K562 (cell line): ENCODE data around the gene ZNF195. TPM values are rescaled to one million over a fixed set of nuclear protein-coding genes. Genes with fewer than 3 reads are reported as not detected.

ENCODE experiments used
- BMI1 ChIP-seq: fragments of 150-350 bp; IDR thresholded peaks from 2 replicates; pipeline ENCODE4 v1.6.1; 2014; ENCODE audit warnings: low read length
- BRF1 ChIP-seq: IDR thresholded peaks from 3 replicates; pipeline ENCODE4 v1.6.1; 2011; ENCODE audit warnings: borderline replicate concordance, mild to moderate bottlenecking; ENCODE audit not compliant: insufficient read length; ENCODE audit errors: extremely low read depth
- CEBPG ChIP-seq, 3 experiments: fragments of 200-800 bp in 1 of 3; sonication (Bioruptor generic) in 1 of 3; sonication (generic) in 1 of 3; formaldehyde crosslinking in 1 of 3; IDR thresholded peaks in 2 of 3; conservative IDR thresholded peaks in 1 of 3; 2 replicates each; pipeline versions ENCODE4 v1.6.1 to v1.8.0; 2016 to 2022; ENCODE audit warnings: missing compliant biosample characterization in 2 of 3, missing genetic modification characterization in 2 of 3, mild to moderate bottlenecking in 1 of 3, missing genetic modification reagents in 1 of 3
- GTF2E2 ChIP-seq: fragments of 200-800 bp; sonication (Bioruptor generic); IDR thresholded peaks from 2 replicates; pipeline ENCODE4 v1.6.1; 2016; ENCODE audit warnings: missing genetic modification characterization, missing compliant biosample characterization
- HDAC2 ChIP-seq: fragments of 450-650 bp; IDR thresholded peaks from 2 replicates; pipeline ENCODE4 v1.6.1; 2016; ENCODE audit warnings: mild to moderate bottlenecking
- NR1H2 ChIP-seq: sonication (generic); formaldehyde crosslinking; IDR thresholded peaks from 2 replicates; pipeline ENCODE4 v1.4.0; 2020; ENCODE audit warnings: mild to moderate bottlenecking, missing genetic modification reagents
- PCBP1 ChIP-seq: fragments of 200-400 bp; formaldehyde crosslinking; IDR thresholded peaks from 2 replicates; pipeline ENCODE4 v1.6.1; 2018; ENCODE audit warnings: mild to moderate bottlenecking, low read depth, low read length; ENCODE audit not compliant: poor library complexity, severe bottlenecking
- POLR2A ChIP-seq: fragments of 450-650 bp; conservative IDR thresholded peaks from 2 replicates; pipeline ENCODE4 v1.6.1; 2016
- PRPF4 ChIP-seq: fragments of 200-400 bp; formaldehyde crosslinking; IDR thresholded peaks from one replicate; pipeline ENCODE4 v1.6.1; 2017; ENCODE audit warnings: low read length, low read depth, mild to moderate bottlenecking; ENCODE audit not compliant: insufficient read depth, poor library complexity, severe bottlenecking
- RBM22 ChIP-seq: fragments of 200-400 bp; formaldehyde crosslinking; IDR thresholded peaks from 2 replicates; pipeline ENCODE4 v1.6.1; 2018; ENCODE audit warnings: low read length, low read depth; ENCODE audit not compliant: poor library complexity, severe bottlenecking
- RFX7 ChIP-seq: fragments of 250-450 bp; sonication (Bioruptor Pico); IDR thresholded peaks from 2 replicates; pipeline ENCODE4 v1.5.1; 2021; ENCODE audit warnings: mild to moderate bottlenecking
- SETDB1 ChIP-seq: IDR thresholded peaks from one replicate; pipeline ENCODE4 v1.6.1; 2012; ENCODE audit warnings: low read length, control low read depth, inconsistent platforms
- SMAD1 ChIP-seq: fragments of 150-350 bp; IDR thresholded peaks from 2 replicates; pipeline ENCODE4 v1.6.1; 2014; ENCODE audit warnings: low read length, low read depth; ENCODE audit not compliant: partially characterized antibody
- XRCC4 ChIP-seq: IDR thresholded peaks from one replicate; pipeline ENCODE4 v1.6.1; 2011; ENCODE audit not compliant: insufficient read depth, insufficient read length; ENCODE audit errors: extremely low read depth
- ZNF263 ChIP-seq: sonication (generic); formaldehyde crosslinking; IDR thresholded peaks from 2 replicates; pipeline ENCODE4 v1.8.0; 2022; ENCODE audit warnings: mild to moderate bottlenecking, missing genetic modification reagents, borderline replicate concordance
- ZNF584 ChIP-seq: fragments of 200-800 bp; sonication (Bioruptor generic); IDR thresholded peaks from 2 replicates; pipeline ENCODE4 v1.6.1; 2016; ENCODE audit warnings: low read depth, mild to moderate bottlenecking, missing genetic modification characterization, missing compliant biosample characterization
- ZNF589 ChIP-seq: fragments of 200-800 bp; sonication (Bioruptor generic); IDR thresholded peaks from 2 replicates; pipeline ENCODE4 v1.6.1; 2016; ENCODE audit warnings: low read depth, missing genetic modification characterization, missing compliant biosample characterization
- ZNF707 ChIP-seq: fragments of 250-450 bp; sonication (Bioruptor Pico); conservative IDR thresholded peaks from 2 replicates; pipeline ENCODE4 v1.8.0; 2022; ENCODE audit warnings: inconsistent platforms, mild to moderate bottlenecking, moderate library complexity
- polyA plus RNA-seq, 8 experiments: library from polyadenylated mRNA; depleted of rRNA in 4 of 8; stranded (reverse) in 5 of 8; unstranded in 3 of 8; fragments of >200 nt; fragmentation: Nextera tagmentation in 2 of 8; fragmentation: Illumina TruSeq in 1 of 8; extraction: Ambion mirVana in 2 of 8; extraction: Trizol in 1 of 8; gene quantifications; 2 replicates each; pipeline versions ENCODE4 v1.2.1 to v1.2.3, GENCODE V29; 2011 to 2014; ENCODE audit warnings: inconsistent platforms in 1 of 8, missing spikeins in 1 of 8
- total RNA-seq, 7 experiments: library from RNA; depleted of rRNA in 6 of 7; stranded (reverse); fragments of >200 nt in 6 of 7; fragmentation: Illumina TruSeq in 2 of 7; extraction: Trizol in 2 of 7; gene quantifications; 2 replicates each; pipeline versions ENCODE4 v1.2.1 to v1.2.3, GENCODE V29; 2011 to 2021; ENCODE audit warnings: low replicate concordance in 1 of 7
- TF ChIP-seq, protein P1 (sequence below): fragments of 450-650 bp; IDR thresholded peaks from 2 replicates; pipeline ENCODE4 v1.6.1; 2014; ENCODE audit warnings: low read depth, mild to moderate bottlenecking, moderate library complexity, borderline replicate concordance
- TF ChIP-seq, protein P2 (sequence below): fragments of 250-450 bp; sonication (Bioruptor Pico); IDR thresholded peaks from 2 replicates; pipeline ENCODE4 v1.5.0; 2021; ENCODE audit warnings: mild to moderate bottlenecking, moderate library complexity
- TF ChIP-seq, protein P3 (sequence below): fragments of 250-450 bp; sonication (Bioruptor Pico); IDR thresholded peaks from 2 replicates; pipeline ENCODE4 v1.5.0; 2021
- TF ChIP-seq, protein P4 (sequence below): fragments of 450-650 bp; IDR thresholded peaks from one replicate; pipeline ENCODE4 v1.6.1; 2018; ENCODE audit warnings: mild to moderate bottlenecking, moderate library complexity; ENCODE audit not compliant: partially characterized antibody

ZNF195 gene
- total and polyA plus RNA-seq, 9 of the 15 experiments (the other 6 are each of a cell fraction or from before 2014, with no cell fraction given), result 42.1 to 75.5 (median 60.4) TPM

DNA sequence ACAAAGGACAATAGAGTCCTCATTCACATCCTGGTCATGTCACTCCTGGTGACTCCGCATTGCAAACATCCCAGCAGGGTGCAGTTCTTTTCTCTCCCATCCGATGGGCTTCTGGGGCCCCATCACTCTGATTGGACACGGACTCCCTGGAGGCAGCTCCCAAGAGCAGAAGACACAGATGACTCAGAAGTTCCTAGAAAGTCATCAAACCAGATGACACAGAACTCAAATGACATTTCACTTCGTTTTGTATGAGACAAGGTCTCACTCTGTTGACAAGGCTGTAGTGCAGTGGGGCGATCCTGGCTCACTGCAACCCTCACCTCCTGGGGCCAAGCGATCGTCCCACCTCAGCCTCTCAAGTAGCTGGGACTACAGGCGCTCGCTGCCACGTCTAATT is 33.2 kb downstream of the ZNF195 start (continued):
- TF ChIP-seq ZNF263 (CRISPR knock-in tag) (no peak), CEBPG (CRISPR knock-in tag; IDR thresholded peaks at IDR 0.05) (no peak), CEBPG (tag; conservative IDR thresholded peaks at IDR 0.05 in 1 of 2, IDR thresholded peaks at IDR 0.05 in 1 of 2) (no peak), BMI1 (no peak), PRPF4 (no peak), HDAC2 (no peak), POLR2A (0 out of 2 replicates have a peak, but pooled peaks have one; percentile 34), ZNF589 (CRISPR knock-in tag) (peak; percentile 54; the same call in 1 of the 2 replicates), XRCC4 (no peak), BRF1 (no peak), ZNF584 (CRISPR knock-in tag) (no peak), SMAD1 (no peak), RFX7 (CRISPR knock-in tag) (no peak), PCBP1 (no peak), NR1H2 (no peak), RBM22 (no peak), ZNF707 (CRISPR knock-in tag) (no peak), GTF2E2 (no peak), SETDB1 (no peak)
- TF ChIP-seq, protein P1, sequence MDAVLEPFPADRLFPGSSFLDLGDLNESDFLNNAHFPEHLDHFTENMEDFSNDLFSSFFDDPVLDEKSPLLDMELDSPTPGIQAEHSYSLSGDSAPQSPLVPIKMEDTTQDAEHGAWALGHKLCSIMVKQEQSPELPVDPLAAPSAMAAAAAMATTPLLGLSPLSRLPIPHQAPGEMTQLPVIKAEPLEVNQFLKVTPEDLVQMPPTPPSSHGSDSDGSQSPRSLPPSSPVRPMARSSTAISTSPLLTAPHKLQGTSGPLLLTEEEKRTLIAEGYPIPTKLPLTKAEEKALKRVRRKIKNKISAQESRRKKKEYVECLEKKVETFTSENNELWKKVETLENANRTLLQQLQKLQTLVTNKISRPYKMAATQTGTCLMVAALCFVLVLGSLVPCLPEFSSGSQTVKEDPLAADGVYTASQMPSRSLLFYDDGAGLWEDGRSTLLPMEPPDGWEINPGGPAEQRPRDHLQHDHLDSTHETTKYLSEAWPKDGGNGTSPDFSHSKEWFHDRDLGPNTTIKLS, result no peak
- TF ChIP-seq, protein P2, sequence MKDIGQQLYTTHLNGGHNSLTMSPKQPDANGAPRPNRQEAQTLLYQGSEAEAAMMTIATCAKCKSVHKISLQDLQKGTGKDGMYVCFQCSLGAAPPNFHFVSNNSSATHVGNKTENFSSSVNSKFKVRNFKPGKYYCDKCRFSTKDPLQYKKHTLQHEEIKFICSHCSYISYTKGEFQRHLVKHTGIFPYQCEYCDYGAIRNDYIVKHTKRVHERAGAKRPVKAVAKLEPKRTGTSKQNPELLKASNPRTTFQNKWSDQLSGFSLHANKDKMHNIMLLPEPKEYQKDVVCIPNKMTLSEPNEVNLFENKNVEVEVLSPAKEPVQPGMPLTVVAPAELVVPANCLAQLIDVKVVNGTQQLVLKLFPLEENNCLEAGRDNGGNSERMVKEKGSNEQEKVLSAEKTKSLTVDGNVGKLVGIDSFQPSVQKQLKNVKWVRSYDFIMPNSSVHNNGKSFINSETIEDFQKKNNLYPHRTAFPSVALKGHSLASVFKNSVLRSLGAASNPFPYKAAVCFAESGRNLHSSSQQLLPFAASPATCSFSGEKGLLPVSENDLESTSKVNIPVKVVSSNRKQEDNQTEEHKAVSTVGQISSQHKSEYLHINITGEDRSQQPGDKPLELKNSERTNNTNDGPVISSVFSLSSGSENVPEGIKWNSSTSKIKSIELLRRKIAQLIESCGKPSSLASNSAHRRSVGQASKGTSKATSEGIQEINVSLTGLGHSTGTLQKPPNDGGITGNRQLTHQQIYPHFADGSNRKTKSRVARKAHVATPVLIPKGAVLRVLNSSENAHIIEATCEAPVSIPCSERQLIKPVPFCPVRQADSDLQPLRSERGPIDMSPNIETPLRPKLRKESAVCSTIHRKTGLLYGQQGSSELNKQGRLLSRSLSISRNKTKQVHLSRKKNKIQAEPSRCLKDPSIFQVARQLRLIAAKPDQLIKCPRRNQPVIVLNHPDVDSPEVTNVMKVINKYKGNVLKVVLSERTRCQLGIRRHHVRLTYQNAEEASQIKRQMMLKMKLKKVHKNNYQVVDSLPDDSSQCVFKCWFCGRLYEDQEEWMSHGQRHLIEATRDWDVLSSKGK, result no peak
- TF ChIP-seq, protein P3, sequence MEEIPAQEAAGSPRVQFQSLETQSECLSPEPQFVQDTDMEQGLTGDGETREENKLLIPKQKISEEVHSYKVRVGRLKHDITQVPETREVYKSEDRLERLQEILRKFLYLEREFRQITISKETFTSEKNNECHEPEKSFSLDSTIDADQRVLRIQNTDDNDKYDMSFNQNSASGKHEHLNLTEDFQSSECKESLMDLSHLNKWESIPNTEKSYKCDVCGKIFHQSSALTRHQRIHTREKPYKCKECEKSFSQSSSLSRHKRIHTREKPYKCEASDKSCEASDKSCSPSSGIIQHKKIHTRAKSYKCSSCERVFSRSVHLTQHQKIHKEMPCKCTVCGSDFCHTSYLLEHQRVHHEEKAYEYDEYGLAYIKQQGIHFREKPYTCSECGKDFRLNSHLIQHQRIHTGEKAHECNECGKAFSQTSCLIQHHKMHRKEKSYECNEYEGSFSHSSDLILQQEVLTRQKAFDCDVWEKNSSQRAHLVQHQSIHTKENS (CRISPR knock-in tag), result no peak
- TF ChIP-seq, protein P4, sequence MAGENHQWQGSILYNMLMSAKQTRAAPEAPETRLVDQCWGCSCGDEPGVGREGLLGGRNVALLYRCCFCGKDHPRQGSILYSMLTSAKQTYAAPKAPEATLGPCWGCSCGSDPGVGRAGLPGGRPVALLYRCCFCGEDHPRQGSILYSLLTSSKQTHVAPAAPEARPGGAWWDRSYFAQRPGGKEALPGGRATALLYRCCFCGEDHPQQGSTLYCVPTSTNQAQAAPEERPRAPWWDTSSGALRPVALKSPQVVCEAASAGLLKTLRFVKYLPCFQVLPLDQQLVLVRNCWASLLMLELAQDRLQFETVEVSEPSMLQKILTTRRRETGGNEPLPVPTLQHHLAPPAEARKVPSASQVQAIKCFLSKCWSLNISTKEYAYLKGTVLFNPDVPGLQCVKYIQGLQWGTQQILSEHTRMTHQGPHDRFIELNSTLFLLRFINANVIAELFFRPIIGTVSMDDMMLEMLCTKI, result no peak
